Measurements from ENCODE around the gene C20orf96.

Gene C20orf96

DNA sequence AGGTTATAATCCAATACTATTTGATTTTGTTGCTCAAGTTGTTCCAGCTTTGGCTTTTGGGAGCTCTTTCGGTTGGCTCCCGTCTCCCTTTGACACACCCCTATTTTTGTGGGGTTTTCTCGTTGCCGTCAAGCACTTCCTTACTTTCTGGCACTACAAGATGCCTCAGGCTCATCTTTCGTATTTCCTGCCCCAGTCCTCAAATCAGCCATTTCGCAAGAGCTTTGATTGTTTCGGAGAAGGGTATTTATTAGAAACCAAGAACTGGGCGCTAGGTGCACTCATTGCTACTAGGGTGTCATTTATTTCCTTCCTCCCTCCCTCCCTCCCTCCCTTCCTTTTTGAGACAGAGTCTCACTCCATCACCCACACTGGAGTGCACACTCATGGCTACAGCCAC lies 21.5 kb upstream of the C20orf96 start:
- DNase-seq (ENCODE audit: low spot score): no peak

DNA sequence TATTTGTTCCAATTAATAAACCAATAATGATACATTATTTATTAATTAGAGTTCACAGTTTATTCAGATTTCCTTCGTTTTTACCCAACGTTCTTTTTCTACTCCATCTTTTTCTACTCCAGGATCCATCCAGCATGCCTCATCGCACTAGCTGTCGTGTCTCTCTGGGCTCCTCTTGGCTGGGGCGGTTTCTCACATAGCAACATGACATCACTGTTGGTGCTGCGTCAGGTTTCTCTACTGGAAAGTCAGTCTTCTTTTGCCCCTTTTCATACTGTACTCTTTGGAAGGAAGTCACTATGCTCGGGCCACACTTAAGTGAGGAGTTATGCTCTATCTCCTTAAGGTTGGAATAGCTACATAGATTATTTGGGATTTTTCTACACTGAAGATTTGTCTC lies 21.1 kb upstream of the C20orf96 start:
- no peak for DNase-seq (ENCODE audit: low spot score)

DNA sequence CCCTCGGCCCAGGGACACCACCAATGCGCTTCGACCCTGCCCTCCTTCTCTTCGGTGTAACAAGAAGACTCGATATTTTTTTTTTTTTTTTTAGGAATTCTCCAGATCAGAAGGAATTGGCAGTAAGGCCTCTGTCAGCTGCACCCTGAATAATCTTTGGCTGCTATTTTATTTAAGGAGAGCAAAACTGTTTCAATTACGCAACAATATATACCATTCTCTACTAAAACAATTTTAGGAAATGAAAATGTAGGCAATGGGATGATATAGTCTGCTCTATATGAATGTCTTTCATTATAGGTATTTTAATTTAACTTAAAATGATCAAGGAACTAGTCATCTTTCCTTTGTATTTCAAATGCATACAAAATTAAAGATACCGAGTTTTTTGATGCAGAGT lies 20.1 kb upstream of the C20orf96 start:
- no peak for DNase-seq (ENCODE audit: low spot score)

DNA sequence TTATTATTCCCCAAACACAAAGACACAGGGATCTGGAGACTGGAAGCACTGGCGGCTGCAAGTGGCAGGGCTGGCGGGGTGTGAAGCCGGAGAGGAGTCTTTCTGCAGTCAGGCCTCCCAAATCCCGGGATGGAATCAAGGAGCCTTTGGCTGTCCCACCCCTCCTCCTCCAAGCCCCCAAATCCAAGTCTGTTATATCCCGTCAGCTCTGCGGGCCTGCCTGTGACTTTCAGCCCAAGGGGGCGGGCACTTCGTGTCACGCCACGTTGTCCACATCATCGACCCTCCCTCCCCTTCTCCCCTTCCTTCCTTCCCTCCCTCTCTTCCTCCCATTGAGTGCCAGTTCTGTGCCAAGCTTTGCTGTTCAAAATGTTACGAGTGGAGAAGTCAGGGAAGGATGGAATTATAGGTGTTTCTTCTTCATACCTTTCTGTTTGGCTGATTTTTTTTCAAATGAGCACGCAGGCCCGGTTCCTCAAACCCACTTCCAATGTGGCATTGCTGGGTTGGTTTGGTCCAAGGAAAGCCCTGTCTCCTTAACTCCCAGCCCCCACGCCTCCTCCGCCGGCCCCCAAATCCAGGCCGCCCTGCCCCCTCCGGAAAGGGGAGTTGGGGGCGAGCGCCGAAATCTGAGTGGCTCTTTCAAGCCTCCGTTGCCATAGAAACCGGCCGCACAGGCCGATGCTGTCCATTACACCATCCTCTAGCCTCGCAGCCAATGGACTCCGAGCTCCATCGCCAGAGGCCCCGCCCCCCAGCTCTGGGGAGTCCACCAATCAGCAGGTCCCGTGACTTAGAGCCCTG lies 19.5 kb upstream of the C20orf96 start:
- DNase-seq (ENCODE audit: low spot score): peak; percentile 100

DNA sequence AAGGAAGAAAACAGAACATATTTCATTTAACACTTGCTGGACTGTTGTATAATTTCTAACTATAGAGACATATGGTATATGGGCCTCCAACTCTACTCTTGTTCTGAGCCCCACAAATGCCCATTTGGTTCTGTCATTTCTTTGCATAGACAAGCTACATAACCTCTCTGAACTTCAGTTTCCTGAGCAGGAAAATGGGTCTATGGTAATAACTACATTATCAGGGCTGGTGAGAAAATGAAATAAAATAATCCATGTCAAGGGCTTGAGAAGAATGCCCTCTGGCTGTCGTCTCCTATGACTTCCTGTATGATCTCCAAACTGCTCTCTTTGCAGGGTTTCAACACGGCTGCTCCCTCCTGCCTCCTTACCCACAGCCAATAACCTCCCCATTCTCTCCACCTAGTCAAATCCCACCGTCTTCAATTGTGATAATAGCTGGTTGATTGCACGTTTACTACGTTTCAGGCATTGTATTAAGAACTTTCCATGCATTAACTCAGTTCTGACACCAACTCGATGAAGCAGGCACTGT lies 18.8 kb upstream of the C20orf96 start:
- DNase-seq (ENCODE audit: low spot score): peak; percentile 64

DNA sequence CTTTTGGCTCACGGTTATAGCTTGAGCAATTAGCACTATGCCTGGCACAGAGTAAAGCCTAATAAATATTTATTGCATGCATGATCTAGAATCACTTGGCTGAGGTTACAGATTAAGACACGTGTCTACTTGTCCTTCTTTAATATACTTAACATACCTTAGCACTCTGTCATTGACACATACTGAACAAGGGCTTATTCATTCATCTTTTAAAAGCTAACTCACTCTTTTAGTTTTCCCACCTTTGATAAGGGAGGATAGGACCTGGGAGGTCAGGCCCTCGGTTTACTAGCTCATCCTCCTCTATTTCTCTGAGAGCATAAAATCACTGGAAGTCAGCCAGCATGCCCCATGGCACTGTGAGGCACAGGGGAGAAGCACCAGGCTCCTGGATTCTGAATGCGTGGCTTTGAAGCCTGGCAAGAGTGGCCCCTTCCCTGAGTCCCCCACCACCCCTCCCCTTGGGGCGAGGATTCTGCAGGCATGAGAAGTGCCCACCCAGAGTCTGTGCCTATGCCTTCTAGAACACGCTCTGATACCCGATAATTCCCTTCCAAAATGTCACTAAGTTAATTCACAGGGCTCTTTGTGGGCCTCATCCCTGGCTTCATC lies 18.0 kb upstream of the C20orf96 start:
- DNase-seq (ENCODE audit: low spot score): no peak

DNA sequence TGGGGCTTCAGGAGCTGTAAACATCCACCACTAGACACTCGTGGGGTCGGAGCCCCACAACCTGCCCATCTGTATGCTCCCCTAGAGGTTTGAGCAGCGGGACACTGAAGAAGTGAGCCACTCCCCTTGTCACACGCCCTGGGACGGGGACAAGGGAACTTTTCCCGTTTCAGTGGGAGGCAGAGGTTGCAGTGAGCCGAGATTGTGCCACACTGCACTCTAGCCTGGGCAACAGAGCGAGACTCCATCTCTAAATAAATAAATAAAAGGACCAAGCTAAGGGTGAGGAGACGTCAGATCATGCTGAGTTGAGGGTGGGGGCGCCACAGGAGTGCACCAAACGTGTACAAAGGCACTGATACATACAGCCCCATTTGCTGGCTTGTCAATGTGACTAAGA lies 15.2 kb upstream of the C20orf96 start:
- DNase-seq (ENCODE audit: low spot score): no peak

DNA sequence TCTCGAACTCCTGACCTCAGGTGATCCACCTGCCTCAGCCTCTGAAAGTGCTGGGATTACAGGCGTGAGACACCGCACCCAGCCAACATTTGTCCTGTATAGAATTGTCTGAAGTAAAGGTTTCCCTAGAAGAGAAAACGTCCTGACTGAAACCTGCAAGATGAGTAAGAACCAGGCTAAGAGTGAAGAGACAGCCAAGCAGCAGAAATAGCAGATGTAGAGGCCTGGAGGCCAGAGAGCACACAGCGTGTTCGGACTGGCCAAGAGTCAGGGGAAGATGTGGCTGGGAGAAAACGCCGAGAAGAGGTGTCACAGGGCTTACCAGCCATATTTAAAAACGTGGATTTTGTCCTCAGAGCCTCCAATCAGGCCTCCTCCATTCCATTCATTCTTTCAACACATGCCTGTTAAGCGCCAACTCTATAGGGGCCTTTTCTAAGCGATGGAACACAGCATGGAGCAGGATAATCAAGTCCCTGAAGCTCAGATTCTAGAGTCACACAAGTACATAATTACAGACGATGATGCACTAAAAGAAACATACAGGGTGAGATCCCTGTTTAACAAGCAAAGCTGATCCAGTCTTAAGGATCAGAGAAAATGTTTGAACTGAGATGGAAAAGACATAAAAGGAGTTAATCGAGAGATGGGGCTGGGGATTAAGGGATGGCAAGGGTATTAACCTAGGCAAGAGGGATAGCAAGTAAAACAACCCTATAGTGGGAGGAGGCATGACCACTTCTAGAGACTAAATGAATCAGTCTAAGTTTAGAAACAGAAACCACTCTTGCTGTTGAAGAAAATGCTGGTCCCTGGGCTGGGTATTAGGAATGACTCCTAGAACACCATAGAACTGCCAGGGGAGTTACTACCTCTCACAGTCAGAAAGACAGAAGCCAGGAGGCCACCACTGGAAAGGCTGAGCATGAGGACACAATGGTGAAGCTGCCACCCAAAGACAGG lies 11.6 kb upstream of the C20orf96 start:
- DNase-seq (ENCODE audit: low spot score): no peak

DNA sequence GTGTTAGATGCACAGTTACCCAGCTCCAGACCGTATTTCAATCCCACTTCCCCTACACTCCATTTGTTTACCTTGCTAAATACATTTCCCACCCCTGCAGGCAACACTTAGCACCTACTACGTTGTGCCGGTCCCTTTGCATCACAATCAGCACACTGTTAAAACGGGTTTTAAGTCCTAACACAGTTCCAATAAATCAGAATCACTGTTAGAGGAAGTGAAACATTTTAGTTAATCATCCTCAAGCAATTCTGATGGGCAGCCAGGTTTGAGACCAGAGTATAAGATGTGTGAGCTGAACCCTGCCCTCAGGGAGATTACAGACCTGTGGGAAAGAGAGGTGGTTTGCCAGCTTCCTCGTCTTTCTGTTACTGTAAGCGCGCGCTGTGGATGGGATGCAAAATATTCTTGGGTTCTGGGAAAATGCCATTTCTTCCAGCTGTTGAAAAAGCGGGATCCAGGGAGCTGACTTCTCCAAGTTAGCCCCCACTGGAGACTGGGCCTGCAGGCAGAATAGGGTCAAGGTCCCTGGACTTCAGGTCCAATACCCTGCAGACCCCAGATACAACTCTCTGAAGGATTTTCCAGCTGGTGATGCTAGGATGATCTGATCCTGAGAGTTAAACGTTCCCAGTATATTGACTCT lies 9.9 kb upstream of the C20orf96 start:
- no peak for DNase-seq (ENCODE audit: low spot score)

DNA sequence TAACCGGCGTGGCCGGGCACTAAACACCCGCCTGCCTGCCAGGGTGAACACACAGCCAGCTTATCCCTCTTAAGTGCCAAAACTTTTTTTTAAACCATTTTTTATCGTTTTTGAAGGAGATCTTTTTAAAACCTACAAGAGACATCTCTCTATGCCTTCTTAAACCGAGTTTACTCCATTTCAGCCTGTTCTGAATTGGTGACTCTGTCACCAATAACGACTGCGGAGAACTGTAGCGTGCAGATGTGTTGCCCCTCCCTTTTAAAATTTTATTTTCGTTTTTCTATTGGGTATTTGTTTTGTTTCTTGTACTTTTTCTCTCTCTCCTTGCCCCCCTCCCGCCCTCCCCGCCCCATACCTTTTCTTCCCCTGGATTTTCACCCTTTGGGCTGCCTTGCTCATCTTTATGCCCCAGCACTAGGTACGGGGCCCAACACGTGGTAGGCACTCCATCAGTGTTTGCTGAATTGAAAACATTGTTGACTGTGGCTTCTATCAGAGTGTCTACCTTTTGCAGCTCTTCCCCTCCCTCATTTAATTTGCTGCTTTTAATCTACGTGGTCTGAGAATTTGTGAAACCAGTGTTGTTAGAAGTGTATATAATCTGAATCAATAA lies 8.3 kb upstream of the C20orf96 start:
- no peak for DNase-seq (ENCODE audit: low spot score)

DNA sequence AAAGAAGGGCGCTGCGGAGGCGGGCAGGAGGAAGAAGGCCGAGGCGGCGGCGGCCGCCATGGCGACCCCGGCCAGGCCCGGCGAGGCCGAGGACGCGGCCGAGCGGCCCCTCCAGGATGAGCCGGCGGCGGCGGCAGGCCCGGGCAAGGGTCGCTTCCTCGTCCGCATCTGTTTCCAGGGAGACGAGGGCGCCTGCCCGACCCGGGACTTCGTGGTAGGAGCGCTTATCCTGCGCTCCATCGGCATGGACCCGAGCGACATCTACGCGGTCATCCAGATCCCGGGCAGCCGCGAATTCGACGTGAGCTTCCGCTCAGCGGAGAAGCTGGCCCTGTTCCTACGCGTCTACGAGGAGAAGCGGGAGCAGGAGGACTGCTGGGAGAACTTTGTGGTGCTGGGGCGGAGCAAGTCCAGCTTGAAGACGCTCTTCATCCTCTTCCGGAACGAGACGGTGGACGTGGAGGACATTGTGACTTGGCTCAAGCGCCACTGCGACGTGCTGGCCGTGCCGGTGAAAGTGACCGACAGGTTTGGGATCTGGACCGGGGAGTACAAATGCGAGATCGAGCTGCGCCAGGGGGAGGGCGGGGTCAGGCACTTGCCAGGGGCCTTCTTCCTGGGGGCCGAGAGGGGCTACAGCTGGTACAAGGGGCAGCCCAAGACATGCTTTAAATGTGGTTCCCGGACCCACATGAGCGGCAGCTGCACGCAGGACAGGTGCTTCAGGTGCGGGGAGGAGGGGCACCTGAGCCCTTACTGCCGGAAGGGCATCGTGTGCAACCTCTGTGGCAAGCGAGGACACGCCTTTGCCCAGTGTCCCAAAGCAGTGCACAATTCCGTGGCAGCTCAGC lies 7.6 kb upstream of the C20orf96 start:
- peak; percentile 76 for DNase-seq (ENCODE audit: low spot score)

DNA sequence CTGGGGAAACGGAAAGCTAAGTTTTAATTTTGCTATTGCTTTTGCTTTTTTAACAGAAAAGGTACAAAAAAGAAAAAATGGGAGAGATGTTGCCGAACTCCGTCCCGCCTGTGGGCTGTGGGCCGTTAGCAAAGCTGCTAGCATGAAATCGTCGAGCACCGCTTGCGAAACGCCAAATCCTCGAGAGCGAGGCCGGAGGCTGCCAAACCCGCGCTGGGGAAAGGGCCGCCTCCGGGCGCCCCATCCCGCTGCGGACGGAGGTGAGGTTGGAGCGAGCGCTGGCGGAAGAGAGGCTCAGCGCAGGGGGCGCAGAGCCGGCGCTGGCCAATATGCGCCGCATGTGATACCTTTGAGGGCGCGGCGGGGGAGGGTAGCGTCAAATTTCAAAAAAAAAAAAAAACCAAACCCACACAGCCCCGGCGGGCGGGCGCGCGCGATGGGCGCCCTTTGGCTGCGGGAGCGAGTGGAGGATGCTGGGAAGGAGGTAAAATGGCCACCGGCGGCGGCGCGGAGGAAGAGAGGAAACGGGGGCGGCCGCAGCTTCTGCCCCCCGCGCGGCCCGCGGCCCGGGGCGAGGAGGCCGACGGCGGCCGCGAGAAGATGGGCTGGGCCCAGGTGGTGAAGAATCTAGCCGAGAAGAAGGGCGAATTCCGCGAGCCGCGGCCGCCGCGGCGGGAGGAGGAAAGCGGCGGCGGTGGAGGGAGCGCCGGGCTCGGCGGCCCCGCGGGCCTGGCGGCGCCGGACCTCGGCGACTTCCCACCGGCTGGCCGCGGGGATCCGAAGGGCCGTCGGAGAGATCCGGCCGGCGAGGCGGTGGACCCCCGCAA lies 6.8 kb upstream of the C20orf96 start, which contains the start of gene ZCCHC3:
TSS of gene ZCCHC3 (plus strand) at position 473 of the 827 bp plus-strand sequence. CDS start at position 490, 17 bp downstream.
- peak; percentile 78 for DNase-seq (ENCODE audit: low spot score)

DNA sequence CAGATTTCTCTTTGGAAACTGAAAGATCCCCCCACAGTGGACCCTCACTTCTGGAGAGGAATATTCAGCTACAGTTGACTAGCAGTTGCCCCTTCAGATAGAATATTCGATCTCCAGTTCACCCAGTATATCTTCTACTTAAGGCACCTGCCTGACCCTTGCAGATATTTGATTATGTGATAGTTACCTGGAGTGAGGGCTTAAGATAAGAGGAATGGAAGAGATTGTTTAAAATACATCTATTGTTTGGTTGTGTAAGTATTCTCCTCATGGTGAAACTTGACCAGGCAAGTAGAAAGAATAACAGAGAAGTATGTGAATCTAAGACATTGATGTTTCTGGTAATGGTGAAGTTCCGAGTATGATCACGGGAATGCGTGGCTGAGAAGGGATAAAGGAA lies 5.3 kb upstream of the C20orf96 start:
- DNase-seq (ENCODE audit: low spot score): no peak

DNA sequence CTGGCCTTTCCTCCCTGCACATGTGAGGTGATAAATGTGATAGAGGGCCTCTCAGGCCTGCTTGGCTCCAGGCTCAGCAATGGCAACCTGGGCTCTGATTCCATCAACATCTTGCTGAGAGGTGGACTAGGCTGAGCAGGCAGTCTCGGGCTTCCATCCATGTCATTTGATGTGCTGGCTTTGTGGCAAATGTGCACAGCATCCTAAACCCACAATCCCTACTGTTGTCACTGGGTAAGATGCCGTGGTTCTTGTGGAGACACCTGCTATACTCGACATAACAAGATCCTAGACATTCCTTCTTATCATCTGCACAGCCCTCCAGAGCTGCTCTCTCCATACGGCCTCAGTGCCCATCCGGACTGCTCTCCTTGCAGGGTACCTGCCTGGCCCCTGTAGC lies 4.1 kb upstream of the C20orf96 start:
- no peak for DNase-seq (ENCODE audit: low spot score)

DNA sequence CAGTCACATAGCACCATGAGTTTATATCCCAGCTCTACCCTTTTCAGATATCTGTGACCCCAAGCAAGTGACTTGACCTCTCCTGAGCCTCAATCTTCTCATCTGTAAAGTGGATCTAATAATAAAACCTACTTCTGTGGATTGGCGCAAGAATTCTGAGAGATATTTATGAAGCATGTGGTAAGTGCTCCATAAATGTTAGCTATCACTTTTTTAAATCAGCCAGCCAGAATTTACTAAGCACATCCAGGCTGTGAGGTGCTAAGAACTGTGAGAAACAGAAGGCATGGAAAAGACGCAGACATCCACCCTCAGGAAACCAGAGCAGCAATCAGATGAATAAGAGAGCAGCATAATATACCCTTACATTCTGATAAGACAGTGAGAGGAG lies 862 bp downstream of the C20orf96 start:
- DNase-seq (ENCODE audit: low spot score): no peak

DNA sequence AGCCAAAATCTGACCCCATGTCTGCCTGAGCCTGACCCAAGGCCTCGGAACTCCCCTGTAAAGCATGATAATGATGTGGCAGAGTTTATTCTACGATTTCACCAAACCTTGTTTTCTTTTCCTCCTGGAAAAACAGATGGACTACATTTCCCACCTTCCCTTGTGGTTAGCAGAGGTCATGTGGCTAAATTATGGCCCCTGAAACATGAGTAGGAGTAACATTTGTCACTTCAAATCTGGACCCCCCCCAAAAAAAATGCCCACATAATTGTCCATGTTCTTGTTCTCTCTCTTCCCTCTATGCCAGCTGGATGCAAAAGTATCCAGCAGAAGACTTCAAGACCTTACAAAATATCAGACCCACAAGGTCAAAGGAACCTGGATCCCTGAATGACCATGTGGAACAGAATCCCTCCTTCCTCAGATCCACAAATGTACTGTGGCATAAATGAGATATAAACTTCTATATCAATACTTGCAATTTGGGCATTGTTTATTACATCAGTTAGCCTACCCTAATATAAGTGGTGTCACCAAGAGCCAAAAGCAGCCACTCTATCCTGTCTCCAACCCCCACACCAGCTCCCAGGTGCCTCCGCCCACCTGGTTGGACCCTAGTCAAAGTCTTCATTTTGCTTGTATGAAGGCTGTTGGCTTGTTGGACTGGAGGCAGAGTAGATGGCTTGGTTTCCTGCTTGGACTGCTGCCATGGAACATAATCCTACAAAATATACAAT lies 1.4 kb downstream of the C20orf96 start:
- DNase-seq (ENCODE audit: low spot score): no peak

DNA sequence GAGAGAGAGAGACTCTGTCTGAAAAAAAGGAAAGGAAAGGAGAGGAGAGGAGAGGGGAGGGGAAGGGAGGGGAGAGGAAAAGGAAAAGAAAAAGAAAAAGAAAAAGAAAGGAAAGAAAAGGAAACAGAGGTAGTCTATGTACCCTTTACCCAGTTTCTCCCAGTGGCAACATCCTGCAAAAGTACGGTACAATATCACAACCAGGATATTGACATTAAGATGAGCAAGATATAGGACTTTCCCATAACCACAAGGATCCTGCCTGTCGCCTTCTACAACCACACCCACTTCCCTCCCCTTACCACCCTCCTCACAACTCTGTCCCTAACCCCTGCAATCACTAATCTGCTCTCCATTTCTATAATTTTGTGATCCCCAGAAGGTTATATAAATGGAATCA lies 4.0 kb downstream of the C20orf96 start:
- DNase-seq (ENCODE audit: low spot score): no peak

DNA sequence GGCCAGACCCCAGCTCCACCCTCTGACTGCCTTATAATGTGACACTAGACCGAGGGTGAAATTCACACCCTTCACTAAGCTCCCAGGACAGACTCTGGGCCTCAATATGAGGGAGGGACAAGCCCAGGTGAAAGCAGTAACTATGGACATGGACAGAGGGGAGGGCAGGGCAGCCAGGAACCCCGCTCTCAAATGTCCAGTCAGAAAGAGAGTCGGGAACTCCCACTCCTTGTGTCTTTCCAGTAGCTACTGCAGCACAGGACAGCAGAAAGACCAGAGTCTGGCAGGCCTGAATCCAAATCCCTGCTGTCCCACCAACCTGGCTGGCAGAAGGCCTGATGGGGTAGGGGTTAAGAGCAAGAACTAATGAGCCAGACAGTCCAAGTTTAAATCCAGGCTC lies 6.4 kb downstream of the C20orf96 start:
- no peak for DNase-seq (ENCODE audit: low spot score)

Measured in Ammon's horn (tissue), 1 donor.